Endothelial cell of umbilical vein (primary cell): ENCODE measurements around the gene NCOA3. TPM values are rescaled to one million over a fixed set of nuclear protein-coding genes. Genes with fewer than 3 reads are reported as not detected.

Experiments
- BruUV-seq: library from RNA; stranded (reverse); fragments of 400-500 nt; replicated peaks from 2 replicates; lab custom pipeline; 2021; lab: Mats Ljungman, UMichigan
- CTCF ChIA-PET: fragments of 300-600, 350-600 bp; sonication (Branson Sonifier 250); formaldehyde crosslinking; loops from one replicate; lab custom pipeline; 2021; ENCODE audit warnings: antibody characterized with exemption, inconsistent platforms; lab: Charles Lee
- POLR2A ChIA-PET: fragments of 300-600, 350-600 bp; sonication (Branson Sonifier 250); formaldehyde crosslinking; loops from one replicate; lab custom pipeline; 2021; ENCODE audit warnings: antibody characterized with exemption, inconsistent platforms; lab: Charles Lee
- DNase-seq: peaks from one replicate; pipeline ENCODE4 v3.0.0-alpha.2; 2011; ENCODE audit warnings: low read depth, low spot score
- FAIRE-seq: peaks from 2 replicates; lab custom pipeline; 2011; peaks lifted over from hg19 to GRCh38; lab: Jason Lieb, UNC
- H2AFZ ChIP-seq: 2 replicates; pipeline ENCODE4 v1.6.0; 2012; ENCODE audit warnings: low read depth, low read length, control low read depth, inconsistent platforms
- H3K27ac ChIP-seq: 2 replicates; pipeline ENCODE4 v1.5.1; 2011; ENCODE audit warnings: low read depth, mild to moderate bottlenecking, control low read depth, low read length, moderate library complexity; ENCODE audit not compliant: insufficient read depth
- H3K27me3 ChIP-seq, 2 experiments: 2 replicates each; pipeline versions ENCODE4 v1.6.0 to v1.6.1; 2011; ENCODE audit warnings: low read length in 2 of 2, mixed read lengths in 1 of 2; ENCODE audit not compliant: control insufficient read depth in 2 of 2, insufficient read depth in 2 of 2
- H3K36me3 ChIP-seq, 2 experiments: 2 replicates in 1 of 2; 3 replicates in 1 of 2; pipeline ENCODE4 v1.5.1; 2011; ENCODE audit warnings: low read length in 2 of 2, mild to moderate bottlenecking in 1 of 2, moderate library complexity in 1 of 2; ENCODE audit not compliant: control insufficient read depth in 2 of 2, insufficient read depth in 2 of 2; ENCODE audit errors: extremely low read depth in 1 of 2
- H3K4me1 ChIP-seq: 3 replicates; pipeline ENCODE4 v1.5.1; 2011; ENCODE audit warnings: mild to moderate bottlenecking, low read length; ENCODE audit not compliant: control insufficient read depth, insufficient read depth; ENCODE audit errors: extremely low read depth
- H3K4me2 ChIP-seq: 2 replicates; pipeline ENCODE4 v1.6.1; 2011; ENCODE audit warnings: low read length, control low read depth, mixed read lengths; ENCODE audit not compliant: insufficient read depth
- H3K4me3 ChIP-seq, 3 experiments: fragments of 200-600 bp in 1 of 3; sonication (generic), shearing (Covaris generic) in 1 of 3; replicated peaks in 1 of 3; 2 replicates each; pipeline ENCODE4 v1.5.1; 2011 to 2016; ENCODE audit warnings: control low read depth in 3 of 3, low read length in 3 of 3, mild to moderate bottlenecking in 2 of 3, inconsistent platforms in 1 of 3, low read depth in 1 of 3, moderate library complexity in 1 of 3; ENCODE audit not compliant: insufficient read depth in 1 of 3
- H3K79me2 ChIP-seq: 2 replicates; pipeline ENCODE4 v1.6.0; 2012; ENCODE audit warnings: low read length, inconsistent platforms; ENCODE audit not compliant: control insufficient read depth, insufficient read depth
- H3K9ac ChIP-seq: replicated peaks from 2 replicates; pipeline ENCODE3; 2011; ENCODE audit warnings: low read length, control low read depth; ENCODE audit not compliant: insufficient read depth; ENCODE audit errors: extremely low read depth
- H3K9me1 ChIP-seq: replicated peaks from 3 replicates; pipeline ENCODE4 v1.6.0; 2011; ENCODE audit warnings: mild to moderate bottlenecking, low read length; ENCODE audit not compliant: control insufficient read depth, insufficient read depth; ENCODE audit errors: extremely low read depth
- H3K9me3 ChIP-seq: replicated peaks from 2 replicates; pipeline ENCODE4 v1.5.1; 2012; ENCODE audit warnings: low read length, inconsistent platforms; ENCODE audit not compliant: control insufficient read depth, insufficient read depth
- H4K20me1 ChIP-seq: replicated peaks from 2 replicates; pipeline ENCODE3; 2011; ENCODE audit warnings: mild to moderate bottlenecking, low read length; ENCODE audit not compliant: control insufficient read depth, insufficient read depth; ENCODE audit errors: extremely low read depth
- CTCF ChIP-seq, 2 donors: IDR thresholded peaks; 1 replicate in 1 of 2; 2 replicates in 1 of 2; pipeline ENCODE4 v1.5.1; 2011; ENCODE audit warnings: low read length in 2 of 2, mild to moderate bottlenecking in 2 of 2, moderate library complexity in 2 of 2, control low read depth in 1 of 2, inconsistent platforms in 1 of 2, low read depth in 1 of 2; ENCODE audit not compliant: insufficient read depth in 1 of 2; ENCODE audit errors: extremely low read depth in 1 of 2
- EZH2 ChIP-seq: IDR thresholded peaks from 2 replicates; pipeline ENCODE4 v1.6.1; 2012; ENCODE audit warnings: borderline replicate concordance, low read depth, mild to moderate bottlenecking, moderate library complexity, low read length, inconsistent platforms; ENCODE audit not compliant: severe bottlenecking
- FOS ChIP-seq: IDR thresholded peaks from 2 replicates; pipeline ENCODE4 v1.6.1; 2011; ENCODE audit warnings: mild to moderate bottlenecking, low read length, moderate library complexity, borderline replicate concordance; ENCODE audit not compliant: insufficient read depth
- GATA2 ChIP-seq: IDR thresholded peaks from 2 replicates; pipeline ENCODE4 v1.7.0; 2011; ENCODE audit warnings: low read depth, mild to moderate bottlenecking, moderate library complexity, mixed read lengths, low read length; ENCODE audit not compliant: insufficient read length, insufficient read depth
- JUN ChIP-seq: IDR thresholded peaks from 2 replicates; pipeline ENCODE4 v1.6.1; 2011; ENCODE audit warnings: borderline replicate concordance, low read depth; ENCODE audit not compliant: insufficient read length, insufficient read depth
- MYC ChIP-seq: IDR thresholded peaks from one replicate; pipeline ENCODE4 v1.6.1; 2011; ENCODE audit warnings: mild to moderate bottlenecking, low read depth, low read length
- POLR2A ChIP-seq: IDR thresholded peaks from 2 replicates; pipeline ENCODE4 v1.6.1; 2012; ENCODE audit warnings: low read depth, mild to moderate bottlenecking, control low read depth, low read length
- POLR2AphosphoS5 ChIP-seq: IDR thresholded peaks from 2 replicates; pipeline ENCODE4 v1.6.1; 2012; ENCODE audit warnings: low read depth, mild to moderate bottlenecking, control low read depth, low read length, moderate library complexity; ENCODE audit not compliant: insufficient read depth
- dilution Hi-C: fragments of 300-500 bp; cut with MboI; formaldehyde crosslinking; loops from one replicate; pipeline ENCODE4 v1.15.0; 2019; ENCODE audit warnings: low sequenced_read_pairs; ENCODE audit not compliant: extremely low pct_ligation_motif_present
- intact Hi-C: fragments of 100-400 bp; cut with micrococcal nuclease; formaldehyde crosslinking; loops from one replicate; pipeline ENCODE4 v1.10.0; 2022
- polyA plus RNA-seq, 4 experiments: library from polyadenylated mRNA; depleted of rRNA in 3 of 4; stranded (reverse) in 3 of 4; unstranded in 1 of 4; fragments of >200 nt; gene quantifications; 2 replicates each; pipeline versions ENCODE4 v1.2.1 to v1.2.3, GENCODE V29; 2011 to 2012; ENCODE audit warnings: missing spikeins in 1 of 4
- total RNA-seq: library from RNA; stranded (reverse); gene quantifications from 2 replicates; pipeline ENCODE4 v1.2.3, GENCODE V29; 2021
- TF ChIP-seq, protein P1 (sequence below): IDR thresholded peaks from 2 replicates; pipeline ENCODE4 v1.6.1; 2011; ENCODE audit not compliant: insufficient read depth, insufficient read length

The NCOA3 gene
- total and polyA plus RNA-seq, 2 donors (not counting 3 experiments of a cell fraction or from before 2014, with no cell fraction given), result 12.0 to 35.6 TPM

DNA sequence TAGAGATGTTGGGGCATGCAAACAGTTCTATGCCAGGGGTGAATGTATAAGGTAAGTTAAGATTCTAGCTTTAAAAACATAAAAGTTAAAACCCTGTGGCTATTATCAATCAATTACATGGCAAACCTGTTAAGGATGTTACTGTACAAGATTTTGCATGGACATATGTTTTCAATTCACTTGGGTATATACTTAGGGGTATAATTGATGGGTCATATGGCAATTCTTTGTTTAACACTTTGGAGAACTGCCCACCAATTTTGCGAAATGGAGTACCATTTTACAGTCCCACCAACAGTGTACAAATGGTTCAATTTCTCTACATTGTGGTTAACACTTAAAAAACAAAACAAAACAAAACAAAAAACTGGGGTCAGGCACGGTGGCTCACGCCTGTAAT lies 9.4 kb upstream of the NCOA3 start:
- Histone ChIP-seq H3K79me2 (no peaks in the 10 kb centered on the region), H3K27ac (no peak overlapping the region), H4K20me1 (no peaks in the 10 kb centered on the region), H3K9ac (no peak overlapping the region), H3K4me2 (no peak overlapping the region), H3K4me1 (peaks cover 7% of the 10 kb centered on the region), H3K27me3 (no peaks in the 10 kb centered on the region), H3K36me3 (no peaks in the 10 kb centered on the region), H3K4me3 (no peak overlapping the region), H2AFZ (no peak overlapping the region), H3K9me1 (no peaks in the 10 kb centered on the region), H3K9me3 (no peaks in the 10 kb centered on the region)
- dilution Hi-C loops, result no loop called here
- ChIA-PET POLR2A (interaction anchor here (2.3 kb wide), 1 partner anchor 11 kb away, joined by 6 read pairs; no protein-coding TSS in a partner anchor), CTCF (interaction anchor here (1.8 to 1.9 kb wide), 2 partner anchors 54 to 128 kb away, joined by 4 to 20 read pairs; no protein-coding TSS in a partner anchor)
- FAIRE-seq (no peak), DNase-seq (no peak)
- no TSS peak for BruUV-seq
- no peak for TF ChIP-seq JUN
- TF ChIP-seq, protein P1, sequence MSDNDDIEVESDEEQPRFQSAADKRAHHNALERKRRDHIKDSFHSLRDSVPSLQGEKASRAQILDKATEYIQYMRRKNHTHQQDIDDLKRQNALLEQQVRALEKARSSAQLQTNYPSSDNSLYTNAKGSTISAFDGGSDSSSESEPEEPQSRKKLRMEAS, result no peak
- TF ChIP-seq CTCF (IDR thresholded peaks at IDR 0.05; ENCODE audit: extremely low read depth in 1 of 2, insufficient read depth in 1 of 2, low read depth in 1 of 2, low read length in 2 of 2), result no peak
- no peak for TF ChIP-seq EZH2
- TF ChIP-seq FOS, result no peak
- no peak for TF ChIP-seq GATA2
- TF ChIP-seq POLR2AphosphoS5, result no peak
- TF ChIP-seq POLR2A, result no peak
- TF ChIP-seq MYC, result no peak
- intact Hi-C loops, result no loop called here
